MCF 10A (cell line): ENCODE results near the gene SORCS1. TPM values are rescaled to one million over a fixed set of nuclear protein-coding genes. Genes with fewer than 3 reads are reported as not detected.

Experiments
- BruUV-seq: library from RNA; stranded (reverse); fragments of 400-500 nt; replicated peaks from 2 replicates; lab custom pipeline; 2021; lab: Mats Ljungman, UMichigan
- CTCF ChIA-PET: fragments of 300-600 bp; sonication (Branson Sonifier 250); formaldehyde crosslinking; extraction: SDS; loops from one replicate; lab custom pipeline; 2021; ENCODE audit warnings: antibody characterized with exemption, inconsistent platforms; lab: Yijun Ruan, JAX
- POLR2A ChIA-PET: fragments of 300-600, 350-650 bp; sonication (Branson Sonifier 250); formaldehyde crosslinking; extraction: SDS; loops from one replicate; lab custom pipeline; 2020; ENCODE audit warnings: antibody characterized with exemption, inconsistent platforms; lab: Yijun Ruan, JAX
- DNase-seq: peaks from one replicate; pipeline ENCODE4 v3.0.0-alpha.2; 2018; ENCODE audit not compliant: unreplicated experiment
- H3K27ac Mint-ChIP-seq: one replicate; pipeline ENCODE4 v1.8.0; 2022; ENCODE audit warnings: mild to moderate bottlenecking, low read depth, mixed read lengths; ENCODE audit not compliant: unreplicated experiment
- H3K27me3 Mint-ChIP-seq: one replicate; pipeline ENCODE4 v1.8.0; 2022; ENCODE audit warnings: mixed read lengths; ENCODE audit not compliant: insufficient read depth, unreplicated experiment
- H3K36me3 Mint-ChIP-seq: one replicate; pipeline ENCODE4 v1.8.0; 2022; ENCODE audit warnings: mild to moderate bottlenecking, moderate library complexity, mixed read lengths; ENCODE audit not compliant: insufficient read depth, unreplicated experiment
- H3K4me1 Mint-ChIP-seq: one replicate; pipeline ENCODE4 v1.8.0; 2022; ENCODE audit warnings: mixed read lengths; ENCODE audit not compliant: insufficient read depth, unreplicated experiment
- H3K4me3 Mint-ChIP-seq: one replicate; pipeline ENCODE4 v1.8.0; 2022; ENCODE audit warnings: mild to moderate bottlenecking, moderate library complexity, mixed read lengths; ENCODE audit not compliant: unreplicated experiment
- H3K9me3 Mint-ChIP-seq: one replicate; pipeline ENCODE4 v1.8.0; 2022; ENCODE audit warnings: mixed read lengths; ENCODE audit not compliant: unreplicated experiment
- CTCF ChIP-seq: fragments of 200-600 bp; IDR thresholded peaks from one replicate; pipeline ENCODE4 v1.8.0; 2022; ENCODE audit warnings: antibody characterized with exemption, mild to moderate bottlenecking; ENCODE audit not compliant: unreplicated experiment
- intact Hi-C: fragments of 100-400 bp; cut with micrococcal nuclease; formaldehyde crosslinking; loops from 2 replicates; pipeline ENCODE4 v1.14.1; 2022
- total RNA-seq: library from RNA; stranded (reverse); gene quantifications from 2 replicates; pipeline ENCODE4 v1.2.3, GENCODE V29; 2022

The SORCS1 gene
- total RNA-seq, 1 experiment from 2014 or later = 0.54 TPM

GRCh38 chr10:106576534-106576933 lies 588.0 kb downstream of the SORCS1 start:
- BruUV-seq = no TSS peak
- no peak overlapping the region for H3K4me3 Mint-ChIP-seq
- TF ChIP-seq CTCF = no peak
- no peaks in the 10 kb centered on the region for H3K36me3 Mint-ChIP-seq
- H3K27me3 Mint-ChIP-seq = no peaks in the 10 kb centered on the region
- no peaks in the 10 kb centered on the region for H3K9me3 Mint-ChIP-seq
- ChIA-PET CTCF (interaction anchor here (0.7 to 0.9 kb wide), 3 partner anchors 10 to 421 kb away, joined by 3 to 5 read pairs (median 4); no protein-coding TSS in a partner anchor), POLR2A (interaction anchor here (0.8 kb wide), 1 partner anchor 17 kb away, joined by 3 read pairs; no protein-coding TSS in a partner anchor)
- peaks cover 26% of the 10 kb centered on the region for H3K4me1 Mint-ChIP-seq
- DNase-seq = no peak
- intact Hi-C loops = no loop called here
- H3K27ac Mint-ChIP-seq = peak overlapping the region; percentile 67

DNA sequence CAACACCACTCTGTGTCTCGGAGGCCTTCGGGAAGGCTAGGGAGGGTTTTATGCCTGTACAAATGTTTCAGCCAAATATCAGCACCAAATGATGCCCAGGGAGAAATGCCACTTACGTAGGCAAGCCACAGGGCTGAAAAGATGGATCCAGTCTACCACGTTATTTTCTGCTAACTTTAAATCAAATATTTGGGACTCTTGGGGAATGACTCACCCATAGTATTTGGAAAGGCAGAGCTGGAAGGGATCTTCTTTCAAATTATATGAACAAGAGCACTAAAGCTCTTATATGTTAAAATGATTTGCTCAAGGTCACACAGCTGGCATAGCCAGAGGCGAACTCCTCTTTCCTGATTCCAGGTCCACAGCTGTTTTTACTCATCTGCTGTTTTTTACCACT lies 591.4 kb downstream of the SORCS1 start:
- CTCF ChIA-PET = interaction anchor here (0.6 to 3.7 kb wide), 12 partner anchors 8 to 383 kb away, joined by 3 to 24 read pairs (median 5); no protein-coding TSS in a partner anchor
- Mint-ChIP-seq H3K27me3 (no peaks in the 10 kb centered on the region), H3K36me3 (no peaks in the 10 kb centered on the region), H3K9me3 (no peaks in the 10 kb centered on the region), H3K4me1 (peaks cover 26% of the 10 kb centered on the region), H3K27ac (peak overlapping the region; percentile 63), H3K4me3 (no peak overlapping the region)
- no peak for TF ChIP-seq CTCF
- POLR2A ChIA-PET = interaction anchor here (0.6 to 2.3 kb wide), 3 partner anchors 15 to 149 kb away, joined by 3 to 7 read pairs (median 3); no protein-coding TSS in a partner anchor
- DNase-seq = peak; percentile 84
- intact Hi-C loops = no loop called here
- BruUV-seq = no TSS peak

DNA sequence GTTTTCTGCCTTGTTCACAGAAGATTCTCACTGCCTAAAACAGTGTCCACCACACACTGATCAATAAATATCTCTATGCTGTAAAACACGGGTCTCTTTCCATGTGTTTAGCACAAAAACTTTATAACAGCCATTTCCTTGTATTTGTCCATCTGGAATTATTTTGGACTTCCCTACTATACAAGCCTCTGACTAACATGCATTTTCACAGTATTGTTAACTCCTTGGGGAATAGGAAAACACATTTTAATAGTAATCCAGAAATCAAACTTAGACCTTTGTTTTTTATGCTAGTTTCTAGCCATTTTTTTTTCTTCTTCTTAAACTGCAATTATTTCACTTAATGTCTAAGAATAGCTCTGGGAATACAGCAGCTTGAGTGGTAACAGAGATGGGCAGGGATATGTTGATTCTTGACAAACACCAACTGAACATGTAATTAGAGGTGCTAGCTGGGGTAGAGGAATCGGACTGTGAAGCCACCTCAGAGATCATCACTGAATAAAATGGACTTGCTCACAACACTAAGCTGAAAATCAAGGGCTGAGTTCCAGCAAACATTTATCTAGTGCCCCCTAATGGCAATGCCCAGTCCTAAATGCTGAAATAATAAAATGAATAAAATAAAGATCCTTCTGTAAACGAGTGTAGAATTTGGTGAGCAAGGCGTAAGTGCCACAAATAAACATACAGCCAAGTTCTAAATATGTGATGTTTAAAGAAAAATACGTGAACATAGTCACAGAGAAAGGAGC lies 593.1 kb downstream of the SORCS1 start:
- Mint-ChIP-seq H3K4me1 (peaks cover 20% of the 10 kb centered on the region), H3K4me3 (no peak overlapping the region), H3K36me3 (no peaks in the 10 kb centered on the region), H3K27ac (peak overlapping the region; percentile 12), H3K9me3 (no peaks in the 10 kb centered on the region), H3K27me3 (no peaks in the 10 kb centered on the region)
- POLR2A ChIA-PET = interaction anchor here (0.9 to 2.3 kb wide), 4 partner anchors 145 to 168 kb away, joined by 3 to 7 read pairs (median 3); no protein-coding TSS in a partner anchor
- BruUV-seq = TSS peak; percentile 92
- peak; percentile 81 for DNase-seq
- intact Hi-C loops = loop anchor here (1.0 to 2.0 kb wide), 3 partner anchors 170 to 621 kb away; no protein-coding TSS in a partner anchor
- CTCF ChIA-PET = interaction anchor here (0.6 to 3.7 kb wide), 38 partner anchors 12 to 622 kb away, joined by 3 to 24 read pairs (median 4); no protein-coding TSS in a partner anchor
- peak; percentile 58 for TF ChIP-seq CTCF

- no TSS peak for BruUV-seq
- Mint-ChIP-seq H3K9me3 (no peaks in the 10 kb centered on the region), H3K36me3 (no peaks in the 10 kb centered on the region), H3K4me3 (no peak overlapping the region), H3K27ac (no peak overlapping the region), H3K27me3 (no peaks in the 10 kb centered on the region), H3K4me1 (peaks cover 30% of the 10 kb centered on the region)
- DNase-seq = no peak
- CTCF ChIA-PET = interaction anchor here (0.7 to 3.7 kb wide), 7 partner anchors 12 to 174 kb away, joined by 3 to 24 read pairs (median 4); no protein-coding TSS in a partner anchor
- intact Hi-C loops = loop anchor here (2.0 kb wide), 1 partner anchor 619 kb away; no protein-coding TSS in a partner anchor
- no peak for TF ChIP-seq CTCF
- POLR2A ChIA-PET = interaction anchor here (1.4 kb wide), 1 partner anchor 166 kb away, joined by 3 read pairs; no protein-coding TSS in a partner anchor
Observed at GRCh38 chr10:106570268-106570667, 594.2 kb downstream of the SORCS1 start.
